NCI-H1417 treated with DMSO at 0.1 percent for 48 hours (cell line): Measurements from ENCODE around the gene GPRC5C.
"Not testable (repeated sequence)": the region's sequence is repeated elsewhere in the genome, so short reads cannot be mapped to it uniquely, and the experiment has no call there.

Source experiments
- DNase-seq: peaks from one replicate; lab custom pipeline; 2025; lab: John Stamatoyannopoulos, UW

GPRC5C gene

DNA sequence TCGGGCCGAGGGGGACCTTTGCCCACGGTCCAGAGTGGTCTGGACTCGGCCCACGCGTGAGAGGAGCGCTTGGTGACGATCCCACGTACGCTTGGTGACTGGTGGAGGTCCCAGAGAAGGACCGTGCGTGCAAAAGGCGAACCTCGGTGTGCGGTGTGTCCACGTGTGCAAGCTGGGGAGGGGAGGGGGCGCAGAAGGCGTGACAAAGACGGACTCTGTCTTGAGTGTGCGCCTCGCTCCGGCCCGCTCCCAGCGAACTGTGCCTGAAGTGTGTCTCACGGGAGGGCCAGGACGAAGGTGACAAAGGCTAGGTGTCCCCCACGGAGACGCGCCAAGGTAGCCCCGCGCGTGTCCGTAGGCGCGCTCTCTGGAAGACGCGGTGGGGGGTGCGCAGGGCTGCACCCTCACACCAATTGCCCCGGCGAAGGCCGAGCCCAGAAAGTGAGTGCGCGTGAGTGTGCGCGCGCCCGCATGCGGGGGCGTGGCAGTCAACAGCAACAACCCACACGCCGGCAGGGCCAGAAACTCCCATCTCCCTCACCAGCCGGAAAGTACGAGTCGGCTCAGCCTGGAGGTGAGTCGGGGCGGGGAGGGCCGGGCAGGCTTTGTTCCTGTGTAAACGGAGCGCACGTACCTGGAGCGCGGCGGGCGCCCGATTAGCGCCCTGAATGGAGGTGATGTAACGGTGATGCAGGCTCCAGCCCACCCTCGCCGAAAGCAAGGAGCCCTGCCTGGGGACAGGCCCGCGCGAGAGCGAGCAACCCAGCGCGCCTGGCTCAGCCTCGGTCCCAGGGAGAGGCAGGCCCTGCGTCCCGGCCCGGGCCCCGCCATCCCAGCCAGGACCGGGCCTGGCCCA lies at the start of gene GPRC5C:
GPRC5C (plus strand) TSS at position 521 of the 856 bp plus-strand sequence. CDS start 7,689 bp downstream, outside the sequence.
- DNase-seq = no peak

GRCh38 chr17:74383141-74383540 lies 48.7 kb upstream of the GPRC5C start:
- DNase-seq = no peak

GRCh38 chr17:74385201-74385600 lies 46.7 kb upstream of the GPRC5C start:
- DNase-seq = no peak

DNA sequence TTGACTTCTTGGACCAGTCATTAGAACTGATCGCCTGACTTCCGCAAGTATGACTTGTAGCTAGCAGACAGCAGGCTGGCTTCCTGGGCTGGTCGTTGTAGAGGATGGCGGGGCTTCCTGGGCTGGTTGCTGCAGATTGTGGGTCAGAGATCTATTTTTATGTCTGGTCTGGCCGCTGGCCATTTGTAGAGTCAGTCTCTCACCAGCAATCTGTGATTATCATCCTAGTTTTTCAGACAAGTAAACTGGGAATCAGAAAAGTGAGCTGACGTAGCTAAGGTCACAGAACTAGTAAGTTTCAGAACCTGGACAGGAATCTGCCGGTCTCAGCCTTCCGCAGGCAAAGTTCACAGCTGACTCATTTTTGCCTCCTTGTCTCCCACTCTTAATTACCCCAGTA lies 45.5 kb upstream of the GPRC5C start:
- DNase-seq = no peak

GRCh38 chr17:74387365-74388218 lies 44.3 kb upstream of the GPRC5C start:
- no peak for DNase-seq

DNA sequence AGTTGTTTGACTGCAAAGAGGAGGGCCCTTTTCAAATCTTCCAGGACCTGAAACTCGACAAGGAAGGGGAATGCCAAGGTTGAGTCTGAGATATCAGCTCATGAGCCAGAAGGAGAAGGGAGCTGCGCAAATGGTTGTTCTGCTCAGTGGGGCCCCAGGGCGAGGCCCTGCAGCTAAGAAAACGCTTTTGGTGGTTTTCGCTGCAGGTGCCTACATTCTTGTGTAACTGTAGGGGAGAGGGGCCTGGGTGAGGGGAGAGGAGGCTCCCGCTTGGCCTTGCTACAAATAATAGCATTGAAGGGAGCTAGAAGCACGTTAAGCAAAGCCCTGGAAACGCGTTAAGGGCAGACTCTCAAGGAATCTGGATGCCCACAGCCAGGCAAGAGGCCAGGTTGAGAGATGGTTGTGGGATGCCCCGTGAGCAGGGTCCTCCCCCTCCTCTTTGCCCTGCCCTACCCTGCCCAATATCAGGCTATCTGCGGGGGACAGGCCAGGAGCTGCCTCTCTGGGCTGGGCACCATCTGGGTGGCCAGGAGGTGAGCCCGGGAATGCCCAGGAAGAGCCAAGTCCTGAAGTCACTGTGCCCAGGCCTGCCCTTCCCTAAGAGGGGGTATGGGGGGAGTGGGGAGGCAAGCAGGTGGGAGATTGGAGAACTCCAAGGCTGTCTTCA lies 42.7 kb upstream of the GPRC5C start:
- no peak for DNase-seq

DNA sequence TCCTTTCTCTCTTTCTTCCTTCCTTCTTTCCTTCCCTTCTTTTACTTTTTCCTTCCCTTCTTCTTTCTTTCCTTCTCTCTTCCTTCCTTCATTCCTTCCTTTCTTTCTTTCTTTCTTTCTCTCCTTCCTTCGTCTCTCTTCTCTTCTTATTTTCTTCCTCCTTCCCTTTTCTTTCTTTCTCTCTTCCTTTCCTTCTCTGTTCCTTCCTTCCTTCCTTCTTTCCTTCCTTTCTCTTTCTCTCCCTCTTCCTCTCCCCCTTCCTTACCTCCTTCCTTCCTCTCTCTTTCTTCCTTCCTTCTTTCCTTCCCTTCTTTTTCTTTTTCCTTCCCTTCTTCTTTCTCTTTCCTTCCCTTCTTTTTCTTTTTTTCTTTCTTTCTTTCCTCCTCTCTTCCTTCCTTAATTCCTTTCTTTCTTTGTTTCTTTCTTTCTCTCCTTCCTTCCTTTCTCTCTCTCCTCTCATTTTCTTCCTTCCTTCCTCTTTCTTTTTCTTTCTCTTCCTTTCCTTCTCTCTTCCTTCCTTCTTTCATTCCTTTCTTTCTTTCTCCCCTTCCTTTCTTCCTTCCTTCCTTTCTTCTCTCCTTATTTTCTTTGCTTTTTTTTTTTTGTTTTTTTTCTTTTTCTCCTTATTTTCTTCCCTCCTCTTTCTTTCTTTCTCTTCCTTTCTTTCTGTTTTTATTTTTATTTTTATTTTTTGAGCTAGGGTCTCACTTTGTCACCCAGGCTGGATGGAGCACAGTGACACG lies 41.8 kb upstream of the GPRC5C start:
- DNase-seq = no peak

DNA sequence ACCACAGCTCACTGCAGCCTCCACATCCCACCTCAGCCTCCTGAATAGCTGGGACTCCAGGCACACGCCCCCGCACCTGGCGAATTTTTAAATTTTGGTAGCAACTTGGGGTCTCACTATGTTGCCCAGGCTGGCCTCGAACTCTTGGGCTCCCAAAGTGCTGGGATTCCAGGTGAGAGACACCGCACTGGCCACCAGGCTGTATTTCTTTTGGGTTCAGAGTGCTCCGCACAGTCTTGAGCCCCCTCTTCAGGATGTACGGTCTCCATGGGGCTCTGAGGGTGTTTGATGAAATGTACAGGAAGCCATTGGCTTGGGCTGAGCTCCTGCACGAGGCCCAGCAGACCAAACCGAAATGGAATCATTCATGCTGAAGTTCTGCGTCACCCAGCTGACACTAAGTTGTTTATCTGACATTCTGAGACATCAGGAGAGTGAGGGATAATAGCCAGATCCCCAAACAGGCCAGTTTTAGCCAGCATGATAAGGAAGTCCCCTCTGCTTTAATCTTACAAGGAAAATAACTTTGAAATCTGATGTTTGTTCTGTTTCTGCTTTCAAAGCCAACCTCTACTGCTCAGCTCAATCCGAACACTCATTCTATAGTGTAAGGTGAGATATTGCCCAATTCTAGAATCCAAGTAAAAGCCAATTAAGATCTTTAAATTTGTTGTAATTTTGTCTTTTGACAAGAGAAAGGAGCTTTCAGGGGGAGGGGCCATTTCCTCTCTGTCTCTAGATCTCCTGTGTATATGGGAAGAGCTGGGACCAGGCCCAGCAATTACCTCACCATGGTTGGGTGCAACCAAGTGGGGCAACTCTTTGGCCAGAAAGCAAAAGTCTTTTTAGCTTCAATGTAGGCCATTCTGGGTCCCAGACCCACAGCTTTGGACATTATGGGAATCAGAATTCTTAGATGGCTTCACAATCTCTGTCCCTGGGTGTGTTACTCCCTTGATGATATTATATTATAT lies 40.9 kb upstream of the GPRC5C start:
- DNase-seq = no peak

DNA sequence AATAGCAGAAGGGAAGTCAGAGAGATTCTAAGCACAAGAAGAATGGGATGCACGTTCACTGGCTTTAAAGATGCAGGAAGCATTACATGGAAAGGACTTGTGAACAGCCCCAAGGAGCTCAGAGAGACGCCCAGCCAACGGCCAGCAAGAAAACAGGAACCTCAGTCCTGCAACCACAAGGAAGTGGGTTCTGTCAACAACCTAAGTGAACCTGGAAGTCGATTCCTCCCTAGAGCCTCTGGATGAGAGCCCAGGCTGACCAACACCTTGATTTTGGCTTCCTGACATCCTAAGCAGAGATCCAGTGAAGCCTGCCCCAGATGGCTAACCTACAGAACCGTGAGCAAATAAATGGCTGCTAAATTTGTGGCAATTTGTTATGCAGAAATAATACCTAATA lies 40.1 kb upstream of the GPRC5C start:
- no peak for DNase-seq

DNA sequence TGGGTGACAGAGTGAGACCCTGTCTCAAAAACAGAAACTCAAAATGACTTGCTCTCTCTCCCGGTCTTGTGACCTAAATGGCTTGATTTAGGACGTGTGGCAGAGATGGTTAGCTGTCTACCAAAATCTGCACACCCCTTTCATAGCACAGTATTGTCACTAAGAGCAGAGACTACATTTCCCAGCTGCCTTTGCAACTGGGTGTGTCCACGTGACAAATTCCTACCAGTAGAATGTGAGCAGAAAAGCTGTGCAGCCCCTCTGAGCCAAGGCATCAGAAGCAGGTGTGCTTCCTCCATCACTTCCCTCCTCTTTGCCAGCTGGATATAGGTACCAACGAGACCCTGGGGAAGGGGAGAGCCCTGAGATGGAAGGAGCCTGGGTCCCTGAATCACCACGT lies 39.0 kb upstream of the GPRC5C start:
- DNase-seq = no peak

DNA sequence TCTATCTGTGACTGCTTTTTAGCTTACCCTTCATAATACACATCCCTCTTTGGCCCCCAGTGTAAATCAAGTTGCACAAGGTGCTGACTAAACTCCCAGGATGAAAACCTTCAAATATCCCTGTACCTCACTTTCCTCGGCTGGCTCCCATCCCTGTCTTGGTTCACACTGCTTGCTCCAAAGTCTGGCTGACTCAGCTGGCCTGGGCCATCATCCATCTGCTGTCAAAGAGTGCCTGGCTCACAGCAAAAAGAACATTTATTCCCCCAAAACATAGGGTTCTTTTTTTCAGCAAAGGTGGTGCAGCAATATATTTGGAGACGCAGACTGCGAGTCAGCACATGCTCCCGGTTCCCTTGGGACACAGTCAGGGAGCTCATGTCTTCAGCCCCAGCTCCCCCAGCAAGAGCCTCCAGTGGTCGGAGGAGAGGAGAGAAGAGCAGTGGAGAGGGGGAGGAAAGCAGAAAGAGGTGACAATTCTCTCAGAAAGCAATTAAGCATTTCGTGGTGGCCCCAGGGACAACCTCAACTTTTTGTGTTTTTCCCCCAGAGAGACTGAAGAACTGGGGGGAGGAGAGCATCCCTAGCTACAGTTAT lies 38.4 kb upstream of the GPRC5C start:
- no peak for DNase-seq

GRCh38 chr17:74394275-74394950 lies 37.5 kb upstream of the GPRC5C start:
- no peak for DNase-seq

GRCh38 chr17:74394977-74395376 lies 36.9 kb upstream of the GPRC5C start:
- DNase-seq = no peak

GRCh38 chr17:74396567-74396966 lies 35.3 kb upstream of the GPRC5C start:
- DNase-seq = no peak

DNA sequence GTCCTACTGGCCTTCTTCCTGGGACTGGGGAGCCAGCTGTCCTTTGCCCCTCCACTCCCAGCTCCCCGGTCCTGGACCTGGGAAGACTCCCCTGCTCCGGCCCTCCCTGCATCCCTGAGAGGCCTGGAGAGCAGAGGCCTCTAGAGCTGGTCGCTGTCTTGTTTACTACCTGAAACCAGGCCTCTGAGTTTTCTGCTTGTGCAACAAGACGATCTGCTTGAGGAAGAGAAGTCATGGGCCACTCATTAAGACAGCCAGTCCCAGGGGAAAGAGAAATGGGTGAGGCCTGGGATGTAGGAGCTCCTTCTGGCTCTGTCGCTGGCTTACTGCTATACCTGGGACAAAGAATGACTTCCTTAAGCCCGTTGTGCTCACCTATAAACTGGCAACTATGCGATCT lies 29.8 kb upstream of the GPRC5C start:
- DNase-seq = no peak

GRCh38 chr17:74403512-74404137 lies 28.3 kb upstream of the GPRC5C start:
- DNase-seq = no peak

DNA sequence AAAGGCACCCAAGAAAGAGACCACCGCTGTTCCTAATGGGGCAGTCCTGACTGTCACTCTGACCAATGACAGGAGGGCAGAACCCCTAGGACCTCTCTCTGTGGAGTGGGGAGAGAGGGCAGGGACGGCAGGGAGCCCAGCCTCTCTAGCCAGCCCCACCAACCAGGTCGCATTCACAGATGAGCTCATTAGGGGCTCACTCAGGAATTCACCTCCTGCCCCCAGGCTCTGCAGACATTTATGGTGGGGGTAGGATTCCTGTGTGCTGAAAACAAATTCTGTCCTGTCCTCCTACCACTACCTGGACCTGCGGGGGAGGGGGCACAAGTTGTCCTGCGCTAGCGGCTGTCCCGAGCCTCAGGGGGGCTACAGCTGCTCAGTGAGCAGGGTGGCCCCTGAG lies 27.7 kb upstream of the GPRC5C start:
- no peak for DNase-seq

DNA sequence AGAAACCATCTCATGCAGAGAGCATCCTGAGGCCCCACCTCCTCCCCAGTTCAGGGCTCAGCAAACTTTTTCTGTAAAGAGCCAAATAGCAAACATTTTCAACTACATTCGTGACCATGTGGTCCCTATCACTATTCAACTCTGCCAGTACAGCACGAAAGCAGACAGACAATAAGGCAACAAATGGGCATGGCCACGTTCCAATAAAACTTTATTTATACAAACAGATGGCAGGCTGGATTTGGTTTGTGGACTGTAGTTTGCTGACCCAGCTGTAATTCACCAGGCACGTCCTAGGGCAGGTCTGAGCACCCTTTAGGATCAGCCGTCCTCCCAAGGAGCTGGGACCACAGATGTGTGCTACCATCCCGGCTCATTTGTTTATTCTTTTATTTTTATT lies 27.1 kb upstream of the GPRC5C start:
- DNase-seq = no peak

- not testable (repeated sequence) for DNase-seq
Observed at GRCh38 chr17:74405311-74405710, 26.6 kb upstream of the GPRC5C start.
